Body of pancreas (tissue), 4 donors: ENCODE results near the gene DISP2. TPM values are rescaled to one million over a fixed set of nuclear protein-coding genes. Genes with fewer than 3 reads are reported as not detected.

Experiments used
- ATAC-seq: fragments of 150-250 bp; one replicate; pipeline ENCODE4 v1.9.1; 2016
- DNase-seq, 4 donors: peaks; one replicate each; pipeline ENCODE4 v3.0.0-alpha.2; 2019
- H3K27ac ChIP-seq, 4 donors: fragments of 200-600 bp; sonication (generic); 1 replicate in 3 of 4; 2 replicates in 1 of 4; pipeline versions ENCODE4 v1.5.1 to v1.6.1; 2016 to 2019; ENCODE audit warnings: mild to moderate bottlenecking in 1 of 4, mixed read lengths in 1 of 4, moderate library complexity in 1 of 4
- H3K27me3 ChIP-seq, 2 donors: fragments of 200-600 bp; sonication (generic); one replicate each; pipeline ENCODE4 v1.6.0; 2016; ENCODE audit warnings: mild to moderate bottlenecking in 1 of 2
- H3K36me3 ChIP-seq, 2 donors: fragments of 200-600 bp; sonication (generic); replicated peaks in 1 of 2; 2 replicates each; pipeline ENCODE4 v1.5.1; 2016; ENCODE audit warnings: low read depth in 2 of 2; ENCODE audit not compliant: insufficient read depth in 1 of 2
- H3K4me1 ChIP-seq: fragments of 200-600 bp; sonication (generic); one replicate; pipeline ENCODE4 v1.6.0; 2016
- H3K4me3 ChIP-seq, 2 donors: fragments of 200-600 bp; sonication (generic); 1 replicate in 1 of 2; 2 replicates in 1 of 2; pipeline ENCODE4 v1.5.1; 2016 to 2019
- H3K9me3 ChIP-seq, 3 donors: fragments of 200-600 bp; sonication (generic); 1 replicate in 2 of 3; 2 replicates in 1 of 3; pipeline ENCODE4 v1.5.1; 2016
- POLR2A ChIP-seq, 3 donors: fragments of 450-650 bp; IDR thresholded peaks; one replicate each; pipeline ENCODE4 v1.6.1; 2016; ENCODE audit warnings: antibody characterized with exemption in 3 of 3, mild to moderate bottlenecking in 2 of 3
- WGBS, 2 donors: methylation state at CpG; one replicate each; pipeline ENCODE4 v1.1.5; 2017; 5-methylcytosine and 5-hydroxymethylcytosine counted together
- intact Hi-C: fragments of 100-400 bp; cut with DNase I; formaldehyde crosslinking; loops from one replicate; pipeline ENCODE4 v1.15.1; 2023
- total RNA-seq, 2 donors: library from RNA; depleted of rRNA; stranded (reverse); fragments of >200 nt; gene quantifications; one replicate each; pipeline ENCODE4 v1.1.0, GENCODE V29; 2016
- TF ChIP-seq, protein P1 (sequence below), 7 experiments: fragments of 450-650 bp in 4 of 7; fragments of 200-600 bp in 3 of 7; sonication (generic) in 3 of 7; IDR thresholded peaks; one replicate each; pipeline ENCODE4 v1.5.1; 2016 to 2019; ENCODE audit warnings: antibody characterized with exemption in 7 of 7

DISP2 gene
- total RNA-seq, 2 donors from 2014 or later, result under 0.01 to 0.52 TPM

DNA sequence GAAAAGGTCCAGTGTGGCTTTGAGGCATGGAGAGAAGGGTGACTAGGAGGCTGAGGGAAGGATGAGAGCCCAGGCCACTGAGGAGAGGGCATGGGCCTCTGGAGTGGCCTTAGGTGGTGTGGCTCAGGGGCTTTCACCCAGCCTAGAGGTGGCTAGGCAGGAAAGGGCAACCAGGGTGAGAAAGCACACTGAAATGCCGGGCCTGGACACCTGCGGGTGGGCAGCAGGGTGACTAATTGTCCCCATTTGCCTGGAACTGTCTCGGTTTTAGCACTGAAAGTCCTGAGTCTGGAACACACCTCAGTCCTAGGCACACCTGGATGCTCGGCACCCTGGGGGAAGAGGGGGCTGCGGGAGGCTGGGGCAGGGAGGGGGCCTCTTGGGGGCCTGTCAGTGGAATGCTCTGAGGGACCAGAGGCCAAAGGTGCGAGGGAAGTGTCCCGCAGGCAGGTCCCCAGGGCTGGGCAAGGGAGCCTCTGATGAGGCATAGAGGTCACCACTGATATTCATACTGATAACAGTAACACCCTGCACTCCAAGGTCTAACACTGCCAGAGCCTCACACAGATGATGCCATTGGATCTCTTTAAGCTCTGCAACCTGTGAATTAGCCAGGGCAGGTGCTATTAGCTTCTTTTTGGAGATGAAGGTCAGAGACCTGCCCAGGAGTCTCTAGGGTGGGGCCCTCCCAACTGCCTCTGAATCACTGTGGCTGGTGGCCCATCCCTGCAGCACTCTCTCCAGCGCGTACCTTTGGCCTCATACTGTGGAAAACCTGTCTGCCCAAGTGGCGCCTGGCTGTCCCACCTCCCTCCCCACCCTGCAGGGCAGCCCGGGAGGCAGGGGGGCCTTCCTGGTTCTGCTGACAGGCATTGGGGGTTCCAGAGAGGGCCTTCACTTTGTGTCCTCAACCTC lies 10.2 kb upstream of the DISP2 start:
- intact Hi-C loops, result no loop called here
- H3K27ac ChIP-seq, result no peak overlapping the region
- DNase-seq, result no peak

DNA sequence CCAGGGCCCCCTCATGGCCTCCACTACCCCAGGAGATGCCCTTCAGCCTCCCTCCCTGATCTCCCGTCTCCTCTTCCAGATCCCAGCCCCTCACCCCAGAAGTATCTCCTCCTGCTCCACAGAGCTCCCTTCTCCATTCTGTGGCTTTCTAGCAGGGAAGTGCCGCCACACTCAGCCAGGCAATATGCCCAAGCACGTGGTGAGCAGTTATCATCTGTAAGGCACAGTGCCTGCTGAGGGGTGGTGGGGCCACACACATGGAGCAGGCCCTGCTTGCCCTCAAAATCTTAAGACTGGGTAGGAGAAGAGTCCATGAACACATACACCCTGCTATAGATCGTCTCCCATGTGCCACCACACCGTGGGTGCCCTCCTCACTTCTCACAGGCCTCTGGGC lies 9.5 kb upstream of the DISP2 start:
- no peak overlapping the region for H3K27ac ChIP-seq
- intact Hi-C loops, result no loop called here

More for the DNA sequence above, 10.2 kb upstream of the DISP2 start:
- H3K4me3 ChIP-seq, result no peak overlapping the region
- ATAC-seq, result no peak
- WGBS, 2 donors, result 79 to 80% methylated on average over 11 of the region's 11 CpGs
- H3K27me3 ChIP-seq, result no peaks in the 10 kb centered on the region
- no peaks in the 10 kb centered on the region for H3K9me3 ChIP-seq
- no peaks in the 10 kb centered on the region for H3K36me3 ChIP-seq
- TF ChIP-seq, protein P1, sequence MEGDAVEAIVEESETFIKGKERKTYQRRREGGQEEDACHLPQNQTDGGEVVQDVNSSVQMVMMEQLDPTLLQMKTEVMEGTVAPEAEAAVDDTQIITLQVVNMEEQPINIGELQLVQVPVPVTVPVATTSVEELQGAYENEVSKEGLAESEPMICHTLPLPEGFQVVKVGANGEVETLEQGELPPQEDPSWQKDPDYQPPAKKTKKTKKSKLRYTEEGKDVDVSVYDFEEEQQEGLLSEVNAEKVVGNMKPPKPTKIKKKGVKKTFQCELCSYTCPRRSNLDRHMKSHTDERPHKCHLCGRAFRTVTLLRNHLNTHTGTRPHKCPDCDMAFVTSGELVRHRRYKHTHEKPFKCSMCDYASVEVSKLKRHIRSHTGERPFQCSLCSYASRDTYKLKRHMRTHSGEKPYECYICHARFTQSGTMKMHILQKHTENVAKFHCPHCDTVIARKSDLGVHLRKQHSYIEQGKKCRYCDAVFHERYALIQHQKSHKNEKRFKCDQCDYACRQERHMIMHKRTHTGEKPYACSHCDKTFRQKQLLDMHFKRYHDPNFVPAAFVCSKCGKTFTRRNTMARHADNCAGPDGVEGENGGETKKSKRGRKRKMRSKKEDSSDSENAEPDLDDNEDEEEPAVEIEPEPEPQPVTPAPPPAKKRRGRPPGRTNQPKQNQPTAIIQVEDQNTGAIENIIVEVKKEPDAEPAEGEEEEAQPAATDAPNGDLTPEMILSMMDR (IDR thresholded peaks at IDR 0.05), result no peak
- no peak for TF ChIP-seq POLR2A (IDR thresholded peaks at IDR 0.05)
- H3K4me1 ChIP-seq, result peaks cover 6% of the 10 kb centered on the region

DNA sequence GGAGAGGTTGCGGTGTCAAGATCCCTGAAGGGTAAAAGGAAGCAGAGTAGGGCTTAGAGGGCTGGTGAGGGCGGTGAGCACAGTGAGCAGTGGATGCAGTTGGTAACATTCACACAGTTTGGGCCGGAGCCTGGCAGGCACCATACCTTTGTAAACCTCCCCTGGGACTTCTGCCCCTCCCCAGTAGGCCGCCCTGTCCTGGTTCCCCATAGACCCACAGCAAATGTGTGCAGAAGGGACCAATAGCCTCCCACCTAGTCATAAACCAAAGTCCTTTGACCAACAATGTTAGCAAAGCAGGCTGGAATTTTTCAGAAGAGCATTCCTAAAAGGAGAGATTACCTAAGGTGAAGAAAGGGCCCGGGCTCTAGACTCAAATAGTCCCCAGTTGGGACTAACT lies 8.9 kb upstream of the DISP2 start:
- Histone ChIP-seq H3K4me1 (peaks cover 6% of the 10 kb centered on the region), H3K36me3 (no peaks in the 10 kb centered on the region), H3K27ac (no peak overlapping the region), H3K9me3 (no peaks in the 10 kb centered on the region), H3K27me3 (no peaks in the 10 kb centered on the region), H3K4me3 (no peak overlapping the region)
- intact Hi-C loops, result no loop called here
- ATAC-seq (no peak), DNase-seq (no peak)
- 81 to 86% methylated on average over 5 of the region's 5 CpGs for WGBS, 2 donors
- TF ChIP-seq, protein P1 (IDR thresholded peaks at IDR 0.05), result no peak
- no peak for TF ChIP-seq POLR2A (IDR thresholded peaks at IDR 0.05)

More for the DNA sequence above, 9.5 kb upstream of the DISP2 start:
- Histone ChIP-seq H3K4me3 (no peak overlapping the region), H3K4me1 (peaks cover 6% of the 10 kb centered on the region), H3K36me3 (no peaks in the 10 kb centered on the region), H3K9me3 (no peaks in the 10 kb centered on the region), H3K27me3 (no peaks in the 10 kb centered on the region)
- no peak for DNase-seq
- TF ChIP-seq, protein P1 (IDR thresholded peaks at IDR 0.05), result no peak
- TF ChIP-seq POLR2A (IDR thresholded peaks at IDR 0.05), result no peak
- no peak for ATAC-seq
- 70 to 75% methylated on average over 5 of the region's 5 CpGs for WGBS, 2 donors

DNA sequence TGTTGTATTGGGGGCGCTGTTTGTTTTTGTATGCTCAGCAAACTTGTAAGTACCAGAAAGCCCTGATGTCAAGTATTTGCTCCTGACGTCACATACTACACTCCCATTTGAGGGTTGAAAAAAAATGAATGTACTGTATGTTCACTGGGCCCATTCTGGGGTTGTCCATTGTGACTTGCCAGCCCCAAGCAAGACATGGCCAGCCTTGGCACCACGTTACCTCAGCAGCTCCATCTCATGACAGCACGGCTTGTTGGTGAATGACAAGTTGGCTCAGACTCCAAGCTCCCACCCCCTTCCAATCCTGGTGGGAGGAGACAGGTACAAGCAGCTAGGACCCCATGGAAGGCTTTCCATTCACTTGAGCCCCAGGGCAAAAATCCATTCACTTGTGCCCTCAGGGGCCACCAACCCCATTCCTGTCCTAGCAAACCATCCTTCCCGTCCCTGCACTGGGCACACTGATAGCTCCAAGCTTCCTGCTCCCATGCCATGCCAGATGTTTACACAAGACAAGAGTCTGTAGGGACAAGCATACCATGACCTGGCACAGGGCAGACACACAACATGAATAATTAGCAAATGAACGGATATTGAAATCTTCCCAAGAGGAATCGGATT lies 5.6 kb upstream of the DISP2 start:
- Histone ChIP-seq H3K9me3 (no peaks in the 10 kb centered on the region), H3K27me3 (no peaks in the 10 kb centered on the region), H3K4me1 (peaks cover 2% of the 10 kb centered on the region), H3K36me3 (no peaks in the 10 kb centered on the region), H3K4me3 (no peak overlapping the region), H3K27ac (no peak overlapping the region)
- intact Hi-C loops, result loop anchor here (5.0 kb wide), 1 partner anchor 75 kb away; no protein-coding TSS in a partner anchor
- 85 to 94% methylated on average over 7 of the region's 7 CpGs for WGBS, 2 donors
- TF ChIP-seq, protein P1 (IDR thresholded peaks at IDR 0.05), result no peak
- no peak for DNase-seq
- no peak for ATAC-seq
